Central memory CD4-positive, alpha-beta T cell (primary cell): ENCODE data around the gene ZNF277.

Experiments used
- DNase-seq: peaks from one replicate; pipeline ENCODE4 v3.0.0; 2022

The ZNF277 gene

GRCh38 chr7:112255388-112255720, 48.9 kb downstream of the ZNF277 start:
- no peak for DNase-seq

GRCh38 chr7:112257073-112257472, 50.6 kb downstream of the ZNF277 start:
- DNase-seq = no peak

GRCh38 chr7:112260911-112261310, 54.4 kb downstream of the ZNF277 start:
- no peak for DNase-seq

DNA sequence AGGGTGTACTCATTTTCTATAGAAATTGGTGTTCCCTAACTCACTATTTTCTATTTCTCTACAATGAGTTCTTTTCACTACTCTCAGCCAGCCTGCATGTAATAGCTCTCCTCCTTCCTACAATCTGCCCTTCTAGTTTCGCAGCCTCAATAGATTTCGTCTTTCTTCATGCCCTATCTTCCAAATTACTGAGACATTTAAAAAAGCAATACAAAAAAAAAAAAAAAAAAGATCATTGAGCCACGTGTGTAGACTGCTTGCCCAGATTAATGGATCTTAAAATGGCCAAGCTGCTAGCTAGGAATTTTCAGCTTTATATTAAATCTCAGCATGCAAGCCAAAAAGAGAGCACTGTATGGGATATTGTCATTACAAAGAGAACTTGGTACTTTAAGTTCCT, 55.5 kb downstream of the ZNF277 start:
- DNase-seq = no peak

DNA sequence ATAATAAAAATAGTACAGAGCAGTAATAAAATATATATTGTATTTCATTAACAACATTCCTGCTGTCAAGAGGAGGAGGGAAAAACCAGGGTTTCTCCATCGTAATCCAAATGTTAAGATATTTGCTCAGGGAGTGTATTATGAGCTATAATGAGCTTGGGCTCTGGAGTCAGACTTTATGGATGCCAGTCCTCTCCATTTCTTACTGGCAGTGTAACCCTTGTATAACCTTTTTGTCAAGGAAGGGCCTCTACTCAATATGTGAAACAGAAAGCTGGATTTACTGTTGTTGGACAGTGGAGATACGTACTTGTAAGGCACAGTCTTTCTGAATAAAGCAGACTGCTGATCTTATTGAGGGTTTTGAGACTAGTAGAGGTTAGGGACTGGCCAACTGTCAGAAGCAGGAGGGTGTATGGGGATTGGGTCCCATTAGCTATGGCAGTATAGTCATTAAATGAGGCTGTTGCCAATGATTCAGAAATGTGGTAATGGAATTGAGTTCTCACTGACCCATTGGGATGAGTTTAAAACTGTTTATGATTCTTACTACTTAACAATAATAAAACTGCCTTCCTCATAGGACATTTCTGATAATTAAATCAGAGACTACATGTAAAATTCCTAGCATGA, 56.5 kb downstream of the ZNF277 start:
- DNase-seq = no peak

DNA sequence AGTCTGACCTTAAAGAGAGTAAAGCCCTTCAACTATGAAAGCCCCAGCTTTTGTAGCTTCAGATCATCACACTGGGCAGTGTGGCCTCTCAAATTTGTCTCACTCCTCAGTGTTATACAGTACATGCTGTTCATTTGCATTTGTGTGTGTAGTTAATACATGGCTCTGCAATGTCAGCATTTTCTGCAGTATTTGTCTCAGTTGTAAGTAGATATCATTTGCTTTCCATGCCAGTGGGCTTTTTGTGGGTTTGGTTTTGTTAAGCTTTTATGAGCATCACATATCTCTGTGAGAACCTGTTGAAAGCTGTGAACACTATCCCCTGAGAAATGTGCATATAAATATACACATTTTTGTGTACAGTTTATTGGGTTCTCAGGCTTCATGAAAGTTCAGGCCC, 57.0 kb downstream of the ZNF277 start:
- no peak for DNase-seq

GRCh38 chr7:112266141-112266540, 59.6 kb downstream of the ZNF277 start:
- DNase-seq = no peak

- DNase-seq = no peak
Observed at GRCh38 chr7:112266595-112267270, 60.2 kb downstream of the ZNF277 start.

GRCh38 chr7:112267944-112268691, 61.6 kb downstream of the ZNF277 start:
- DNase-seq = no peak

GRCh38 chr7:112271162-112271561, 64.7 kb downstream of the ZNF277 start:
- no peak for DNase-seq

- no peak for DNase-seq
Observed at GRCh38 chr7:112272921-112273561, 66.5 kb downstream of the ZNF277 start.

DNA sequence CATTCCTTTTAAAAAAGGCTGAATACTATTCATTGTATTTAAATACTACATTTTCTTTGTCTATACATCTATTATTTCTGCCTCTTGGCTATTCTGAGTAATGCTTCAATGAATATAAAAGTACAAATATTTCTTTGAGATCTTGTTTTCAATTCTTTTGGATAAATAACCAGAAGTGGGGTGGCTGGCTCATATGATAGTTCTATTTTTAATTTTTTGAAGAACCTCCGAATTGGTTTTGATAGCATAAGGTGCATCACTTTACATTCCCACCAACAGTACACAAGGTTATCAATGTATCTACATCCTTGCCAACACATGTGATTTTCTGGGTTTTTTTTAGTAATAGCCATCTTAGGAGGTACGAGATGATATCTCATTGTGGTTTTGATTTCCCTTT, 72.5 kb downstream of the ZNF277 start:
- no peak for DNase-seq

- DNase-seq = no peak
Observed at GRCh38 chr7:112280267-112280666, 73.8 kb downstream of the ZNF277 start.

DNA sequence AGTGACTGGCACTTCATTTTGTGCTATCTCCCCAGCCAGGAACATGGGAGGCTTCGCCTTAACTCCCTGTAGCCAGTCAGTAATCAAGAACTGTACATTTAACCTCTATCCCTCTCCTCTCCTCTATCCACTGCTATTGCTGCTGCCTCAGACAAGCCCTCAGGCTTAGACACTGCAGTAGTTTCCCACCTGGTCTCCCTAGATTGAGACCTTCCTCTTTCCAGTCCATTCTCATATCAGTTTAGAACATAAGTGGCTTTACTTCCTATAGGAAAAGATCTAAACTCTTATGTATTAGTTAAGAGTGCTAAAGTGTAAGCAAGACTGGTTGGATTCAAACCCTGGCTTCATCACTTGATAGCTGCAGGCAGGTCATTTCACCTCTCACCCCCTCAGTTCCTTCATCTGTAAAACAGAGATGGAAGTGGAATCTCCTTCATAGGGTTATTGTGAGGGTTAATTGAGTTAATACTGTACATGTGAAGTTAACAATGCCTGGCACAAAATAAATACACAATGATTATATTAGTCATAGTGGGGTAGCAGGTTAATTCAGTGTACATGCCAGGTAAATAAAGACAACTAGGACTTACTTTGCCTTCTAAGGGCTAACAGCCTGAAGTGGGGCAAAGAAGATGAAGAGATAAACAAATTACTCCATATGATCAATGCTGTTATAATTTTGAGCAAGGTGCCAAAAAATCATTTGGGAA, 76.1 kb downstream of the ZNF277 start:
- no peak for DNase-seq

DNA sequence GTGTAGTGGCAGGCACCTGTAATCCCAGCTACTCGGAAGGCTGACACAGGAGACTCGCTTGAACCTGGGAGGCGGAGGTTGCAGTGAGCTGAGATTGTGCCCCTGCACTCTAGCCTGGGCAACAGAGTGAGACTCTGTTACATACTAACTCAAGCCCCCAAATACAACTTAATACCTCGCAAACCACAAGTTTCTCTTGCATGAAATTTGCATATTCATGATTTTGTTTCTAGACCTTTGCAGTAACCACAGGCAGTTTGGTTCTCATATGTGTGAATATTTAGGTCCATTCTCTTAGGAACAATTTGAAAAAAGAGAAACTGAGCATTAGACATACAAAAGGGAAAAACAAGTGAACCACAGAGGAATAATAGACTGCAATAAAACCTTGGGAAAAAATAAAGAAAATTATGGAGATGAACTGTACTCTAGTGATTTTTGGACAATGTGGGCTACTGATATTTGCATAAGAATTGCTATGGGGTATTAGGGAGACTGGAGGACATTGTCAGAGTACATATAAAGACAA, 77.0 kb downstream of the ZNF277 start:
- no peak for DNase-seq

DNA sequence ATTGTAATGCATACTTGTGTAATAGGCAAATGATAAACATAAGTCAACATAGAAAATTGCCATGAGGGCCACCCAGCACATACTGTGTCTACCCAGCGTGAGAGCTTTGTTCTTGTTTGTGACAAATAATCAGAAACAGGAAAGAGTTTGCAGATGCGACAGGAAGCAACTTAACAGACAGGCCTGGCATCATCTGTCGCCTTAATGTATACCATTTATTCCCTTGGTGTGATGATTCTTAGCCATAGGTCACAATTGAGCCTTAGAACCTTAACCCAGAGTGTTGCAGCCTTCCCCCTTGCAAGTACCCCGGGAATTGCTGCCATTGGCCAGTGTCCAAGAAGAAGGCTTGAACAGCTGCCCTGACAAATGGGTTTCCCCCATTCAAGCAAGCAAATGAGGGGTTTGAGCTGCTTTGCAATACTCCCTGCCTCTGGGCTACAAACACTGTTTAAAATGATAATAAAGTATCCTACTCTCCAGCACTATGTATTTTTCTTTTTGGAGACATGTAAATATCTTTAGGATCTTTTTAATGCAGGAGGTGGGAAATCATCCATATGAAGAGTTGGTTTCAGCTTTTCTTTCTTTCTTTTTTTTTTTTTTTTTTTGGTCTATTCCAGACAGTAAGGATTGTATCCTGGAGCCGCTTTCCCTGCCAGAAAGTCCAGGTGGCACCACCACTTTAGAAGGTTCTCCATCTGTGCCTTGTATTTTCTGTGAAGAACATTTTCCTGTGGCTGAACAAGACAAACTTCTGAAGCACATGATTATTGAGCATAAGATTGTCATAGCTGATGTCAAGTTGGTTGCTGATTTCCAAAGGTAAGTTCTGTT, 80.0 kb downstream of the ZNF277 start:
- DNase-seq = no peak

DNA sequence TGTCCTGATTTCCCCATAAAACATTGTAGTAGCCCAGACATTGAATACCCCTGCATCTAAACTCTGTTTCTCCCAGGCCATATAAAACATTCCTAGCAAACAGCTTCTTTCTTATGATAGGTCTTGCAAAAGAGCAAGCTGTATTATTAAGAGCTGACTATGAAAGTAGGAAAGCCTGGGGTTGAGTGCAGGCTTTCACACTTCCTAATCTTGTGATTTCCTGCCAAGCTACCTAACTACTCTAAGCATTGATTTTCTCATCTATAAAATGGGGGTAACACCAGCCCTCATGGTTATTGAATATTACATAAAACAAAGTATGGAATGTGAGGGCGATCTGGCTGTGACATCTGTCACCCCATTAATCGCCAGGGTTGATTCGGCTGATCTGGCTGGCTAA, 81.8 kb downstream of the ZNF277 start:
- no peak for DNase-seq

DNA sequence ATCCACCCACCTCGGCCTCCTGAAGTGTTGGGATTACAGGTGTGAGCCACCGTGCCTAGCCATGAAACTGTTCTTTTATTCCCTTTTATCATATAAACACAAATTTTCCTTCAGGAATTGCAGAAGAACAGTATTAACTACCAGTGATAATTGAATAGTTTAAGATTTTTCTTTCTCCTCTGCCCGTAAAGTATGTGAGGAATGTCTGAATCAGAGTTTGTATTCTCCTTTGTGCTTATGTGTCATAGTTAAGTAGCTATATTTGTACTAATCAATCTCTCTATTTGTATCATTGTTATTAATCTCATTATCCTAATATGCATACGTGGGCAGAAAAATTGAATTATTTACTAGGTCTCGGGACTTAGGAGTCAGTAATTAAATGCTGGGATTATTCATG, 83.6 kb downstream of the ZNF277 start:
- DNase-seq = no peak

DNA sequence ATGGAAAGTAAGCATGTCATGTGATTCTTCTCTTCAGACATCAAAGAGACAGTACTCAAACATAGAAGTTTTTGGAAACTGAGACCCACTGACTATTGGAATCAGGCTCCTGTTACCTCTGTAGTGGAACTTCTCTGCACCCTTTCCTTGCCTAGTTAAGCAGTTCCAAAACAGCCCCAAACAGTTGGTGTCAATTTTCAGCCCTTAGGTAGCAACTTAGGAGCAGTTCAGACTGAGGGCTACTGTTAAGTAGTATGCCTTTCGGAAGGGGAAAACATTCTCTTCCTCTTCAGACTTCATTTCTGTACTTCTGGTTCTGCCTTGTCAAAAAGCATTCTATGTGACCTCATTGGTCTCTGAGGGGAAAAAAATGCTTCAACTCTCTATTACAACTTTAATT, 85.7 kb downstream of the ZNF277 start:
- no peak for DNase-seq

DNA sequence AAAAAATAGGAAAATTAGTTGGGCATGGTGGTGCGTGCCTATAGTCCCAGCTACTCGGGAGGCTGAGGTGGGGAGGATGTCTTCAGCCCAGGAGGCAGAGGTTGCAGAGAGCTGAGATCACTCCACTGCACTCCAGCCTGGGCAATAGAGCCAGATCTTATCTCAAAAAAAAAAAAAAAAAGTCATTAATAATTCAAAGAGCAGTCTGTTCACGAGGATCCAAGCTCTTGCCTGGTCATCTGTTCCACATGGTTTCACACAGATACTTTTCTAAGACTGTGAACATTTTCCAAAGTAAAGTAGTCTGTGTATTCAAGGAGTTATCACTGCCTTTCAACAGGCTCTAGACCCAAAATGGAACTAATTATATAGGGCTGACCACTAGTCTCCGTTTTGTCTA, 86.9 kb downstream of the ZNF277 start:
- DNase-seq = no peak

GRCh38 chr7:112296432-112296831, 89.9 kb downstream of the ZNF277 start:
- DNase-seq = no peak

- DNase-seq = no peak
Observed at GRCh38 chr7:112297681-112298080, 91.2 kb downstream of the ZNF277 start.
